Urothelium cell line (cell line): ENCODE data around the gene RNF141.

Experiments
- DNase-seq: peaks from one replicate; pipeline ENCODE4 v3.0.0; 2011; ENCODE audit warnings: low spot score, mixed read lengths
- FAIRE-seq: peaks from 2 replicates; lab custom pipeline; 2011; peaks lifted over from hg19 to GRCh38; lab: Jason Lieb, UNC

The RNF141 gene, protein sequence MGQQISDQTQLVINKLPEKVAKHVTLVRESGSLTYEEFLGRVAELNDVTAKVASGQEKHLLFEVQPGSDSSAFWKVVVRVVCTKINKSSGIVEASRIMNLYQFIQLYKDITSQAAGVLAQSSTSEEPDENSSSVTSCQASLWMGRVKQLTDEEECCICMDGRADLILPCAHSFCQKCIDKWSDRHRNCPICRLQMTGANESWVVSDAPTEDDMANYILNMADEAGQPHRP

DNA sequence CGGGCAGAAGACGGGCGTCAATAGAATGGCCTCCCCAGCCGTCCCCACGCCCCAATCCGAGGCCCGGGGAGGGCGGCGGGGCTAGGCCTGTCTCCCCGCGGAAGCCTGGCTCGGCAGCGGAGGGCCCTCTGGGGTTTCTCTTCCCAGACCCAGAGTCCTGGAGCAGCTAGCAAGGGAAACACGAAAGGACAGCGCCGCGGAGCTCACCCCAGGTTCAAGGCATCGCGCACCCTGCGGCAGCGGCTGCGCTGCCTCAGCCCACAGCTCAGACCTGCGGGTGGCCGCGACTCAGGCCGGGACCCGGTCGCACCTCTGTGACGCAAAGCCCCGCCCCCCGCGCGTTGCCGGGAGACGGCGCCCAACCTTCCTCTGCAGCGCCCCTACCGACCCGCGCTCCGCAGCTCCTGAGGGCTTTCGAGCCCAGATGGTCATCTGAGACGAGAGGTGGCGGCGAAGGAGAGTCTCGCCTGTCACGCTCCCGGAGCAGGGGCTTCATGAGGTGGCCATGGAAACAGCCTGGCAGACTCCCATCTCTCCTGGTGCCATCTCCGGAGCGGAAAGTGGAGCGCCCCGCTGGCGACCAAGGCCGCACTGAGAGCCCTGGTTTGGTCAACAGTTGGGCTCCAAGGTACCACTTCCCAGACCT is at the start of gene RNF141:
RNF141 (minus strand) TSS at position 273 of the 646 bp plus-strand sequence. CDS start 7,029 bp downstream, outside the sequence.
- DNase-seq (peak; percentile 97), FAIRE-seq (no peak)

DNA sequence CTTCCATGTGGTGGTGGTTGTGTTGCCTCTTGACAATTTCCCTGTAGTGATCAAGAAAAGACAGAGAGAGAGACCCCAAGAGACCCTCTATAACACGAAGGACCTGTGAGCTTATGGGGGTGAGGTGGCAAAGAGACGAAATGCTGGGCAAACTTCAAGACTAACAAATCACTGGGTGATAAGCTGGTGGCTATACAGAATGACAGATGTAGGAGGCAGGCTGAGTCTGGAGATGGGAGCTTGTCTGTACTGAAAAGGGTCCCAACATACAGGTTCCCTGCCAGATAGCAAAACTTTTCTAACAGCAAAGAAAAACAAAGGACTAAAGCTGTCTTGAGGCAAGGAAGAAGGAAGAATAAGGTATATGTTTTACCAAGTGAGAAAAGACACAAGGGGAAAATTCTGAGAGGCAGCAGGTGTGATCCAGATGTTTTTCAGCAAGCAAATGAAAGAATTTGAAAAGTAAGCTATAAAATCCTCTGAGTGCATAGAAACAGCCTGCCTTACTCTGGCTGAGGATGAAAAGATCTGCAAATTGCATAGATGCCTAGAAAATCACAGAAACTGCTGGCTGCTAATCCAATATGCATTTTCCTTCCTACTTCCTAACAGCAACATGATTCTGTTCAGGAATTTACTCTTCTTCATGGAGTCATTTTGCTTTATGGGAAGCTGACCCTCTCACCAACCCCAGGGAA is 49.4 kb upstream of the RNF141 start:
- FAIRE-seq (no peak), DNase-seq (no peak)

DNA sequence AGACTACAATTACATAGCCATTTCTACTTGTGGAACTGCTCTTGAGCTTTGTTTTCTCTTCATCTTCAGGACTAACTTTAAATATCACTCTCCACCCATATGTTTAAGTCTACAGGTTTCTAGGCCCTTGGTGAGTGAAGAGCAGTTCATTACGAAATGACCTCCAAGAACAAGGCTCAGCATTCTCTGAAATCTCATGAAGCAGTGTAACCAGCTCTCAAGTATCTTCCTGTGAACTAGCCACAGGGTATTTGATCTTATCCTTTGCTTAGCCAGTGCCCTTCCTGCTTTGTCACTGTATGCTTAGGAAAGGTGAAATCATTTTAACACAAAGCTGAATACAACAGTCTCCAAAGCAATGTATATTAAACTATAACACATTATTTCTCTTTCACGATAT is 47.9 kb upstream of the RNF141 start:
- DNase-seq, result no peak

DNA sequence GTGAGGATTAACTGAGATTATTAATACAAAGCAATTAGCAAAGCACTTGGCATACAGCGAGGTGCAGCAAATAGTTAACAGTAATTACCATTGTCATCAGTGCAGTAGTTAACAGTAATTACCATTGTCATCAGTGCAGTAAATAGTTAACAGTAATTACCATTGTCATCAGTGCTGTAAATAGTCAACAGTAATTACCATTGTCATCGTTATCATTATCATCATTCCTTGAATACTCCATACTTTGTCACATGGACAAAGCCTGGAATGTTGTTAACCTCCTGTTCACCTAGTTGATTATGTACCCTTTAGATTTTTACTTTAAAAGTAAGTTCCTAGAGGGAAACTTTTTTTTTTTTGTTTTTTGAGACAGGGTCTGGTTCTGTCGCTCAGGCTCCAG is 47.0 kb upstream of the RNF141 start:
- FAIRE-seq (no peak), DNase-seq (no peak)

More for the DNA sequence above, 47.9 kb upstream of the RNF141 start:
- FAIRE-seq, result no peak

DNA sequence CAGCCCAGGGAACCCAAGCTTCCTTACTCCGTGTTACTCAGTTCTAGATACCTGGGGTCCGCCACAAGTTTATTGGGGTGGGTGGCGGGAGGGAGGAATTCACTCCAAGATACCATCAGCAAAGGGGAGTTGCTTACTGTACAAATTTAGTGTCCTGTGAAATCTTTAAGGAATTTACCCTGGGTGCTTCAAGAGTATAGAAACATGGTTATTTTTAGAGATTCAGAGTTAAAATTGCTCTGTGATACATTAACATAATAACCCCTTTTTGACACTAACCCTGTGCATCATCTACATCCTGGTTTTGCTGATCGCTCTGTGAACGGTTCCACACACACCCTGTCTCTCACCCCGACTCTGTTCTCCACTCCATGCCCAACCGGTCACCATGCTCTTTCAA is 46.4 kb upstream of the RNF141 start:
- DNase-seq (no peak), FAIRE-seq (no peak)

DNA sequence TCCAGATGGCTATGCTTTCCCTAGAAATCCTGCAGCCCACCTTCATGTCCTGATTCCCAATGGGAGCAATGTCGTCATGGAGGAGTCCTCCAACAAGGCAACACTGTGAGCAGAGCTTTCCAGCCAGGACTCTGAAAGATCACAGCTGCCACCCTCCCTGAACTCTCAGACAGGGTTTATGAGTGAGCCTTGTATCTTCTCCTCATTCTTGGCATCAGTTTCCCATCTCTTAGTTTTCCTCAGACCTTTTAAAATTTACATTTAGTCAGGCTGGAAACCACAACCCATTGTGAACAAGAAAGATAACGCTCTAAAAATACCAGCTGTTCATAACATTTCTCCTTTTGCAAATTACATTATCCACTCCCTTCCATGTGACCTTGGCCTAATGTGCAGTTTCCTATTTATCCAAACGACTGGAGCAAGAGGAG is 43.1 kb upstream of the RNF141 start:
- DNase-seq, result no peak
- no peak for FAIRE-seq

DNA sequence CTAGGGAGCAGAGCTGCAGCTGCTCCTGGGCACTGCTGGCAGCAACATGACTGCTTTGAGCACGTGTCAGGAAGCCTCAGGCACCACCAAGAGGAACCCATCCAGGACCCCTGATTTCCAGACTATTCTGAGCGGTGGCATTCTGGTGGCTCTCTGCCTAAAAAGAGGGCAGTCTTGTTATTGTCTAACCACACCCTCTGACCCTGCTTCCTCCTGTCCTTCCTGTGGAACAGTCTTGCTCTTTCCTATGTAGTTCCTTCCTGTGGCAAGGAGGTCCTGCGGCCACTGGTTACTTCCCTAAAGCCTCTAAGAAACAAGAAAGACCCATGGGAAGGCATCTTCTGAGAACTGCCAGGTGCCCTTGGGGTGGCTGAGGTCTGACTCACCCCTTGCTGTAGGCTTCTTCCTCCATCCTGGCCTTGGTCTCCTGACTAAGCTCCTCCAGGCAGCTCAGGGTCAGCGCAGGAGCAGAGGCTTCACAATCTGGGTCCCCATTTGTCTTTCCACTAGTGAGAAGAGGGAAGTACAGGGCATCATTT is 40.6 kb upstream of the RNF141 start:
- FAIRE-seq (no peak), DNase-seq (no peak)

DNA sequence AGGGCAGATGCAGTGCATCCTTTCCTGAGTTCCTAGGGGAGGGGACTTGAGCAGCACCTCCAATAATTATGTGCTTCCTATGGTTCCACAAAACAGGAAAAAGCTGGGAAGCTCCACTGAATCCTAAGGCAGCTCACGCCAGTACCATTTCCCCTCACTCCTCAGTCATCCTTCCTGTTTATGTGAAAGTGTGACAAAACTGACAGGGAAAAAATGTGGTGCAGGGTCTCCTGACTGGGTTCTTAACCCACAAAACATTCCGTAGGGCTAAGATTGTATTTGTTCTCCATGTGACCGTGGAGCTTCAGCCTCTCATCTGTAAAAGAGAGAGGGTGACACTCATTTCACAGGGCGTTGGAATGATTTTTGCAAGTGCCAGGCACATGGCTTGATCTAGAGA is 39.6 kb upstream of the RNF141 start:
- DNase-seq (no peak), FAIRE-seq (no peak)

DNA sequence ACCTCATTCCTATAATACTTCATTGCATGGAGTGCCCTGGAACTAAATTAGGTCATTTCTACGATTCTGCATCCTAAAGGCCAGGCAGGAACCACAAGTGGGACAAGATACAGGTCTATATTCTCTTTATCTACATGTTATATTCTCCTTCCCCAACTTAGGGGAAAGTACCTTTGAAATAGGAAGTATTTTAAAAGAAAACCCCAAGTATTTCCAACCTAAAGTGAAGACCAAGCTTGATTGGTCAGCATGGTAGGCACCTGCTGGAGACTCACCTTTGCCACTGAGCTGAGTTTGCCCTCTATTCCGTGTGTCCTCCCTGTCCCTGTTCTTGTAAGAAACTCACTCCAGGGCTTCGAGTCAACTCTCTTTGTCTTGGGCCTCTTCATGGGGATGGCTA is 38.7 kb upstream of the RNF141 start:
- FAIRE-seq (no peak), DNase-seq (no peak)

DNA sequence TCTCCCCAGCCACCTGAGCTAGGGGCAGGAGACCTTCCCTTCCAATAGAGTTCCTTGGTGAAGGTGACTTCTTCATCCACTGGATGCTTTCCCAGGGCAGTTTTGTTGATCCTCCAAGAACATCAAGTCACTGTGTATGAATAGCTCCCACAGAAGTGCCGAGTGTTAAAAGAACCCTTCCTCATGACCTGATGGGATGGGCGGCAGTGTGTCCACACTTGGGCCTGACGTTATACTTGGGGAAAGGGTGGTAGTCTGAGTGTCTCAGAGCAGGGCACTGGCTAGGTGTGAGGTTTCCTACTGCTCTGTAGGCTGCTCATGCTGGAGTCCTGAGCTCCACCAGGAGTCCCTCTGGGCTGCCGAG is 35.0 kb upstream of the RNF141 start:
- DNase-seq (no peak), FAIRE-seq (no peak)

DNA sequence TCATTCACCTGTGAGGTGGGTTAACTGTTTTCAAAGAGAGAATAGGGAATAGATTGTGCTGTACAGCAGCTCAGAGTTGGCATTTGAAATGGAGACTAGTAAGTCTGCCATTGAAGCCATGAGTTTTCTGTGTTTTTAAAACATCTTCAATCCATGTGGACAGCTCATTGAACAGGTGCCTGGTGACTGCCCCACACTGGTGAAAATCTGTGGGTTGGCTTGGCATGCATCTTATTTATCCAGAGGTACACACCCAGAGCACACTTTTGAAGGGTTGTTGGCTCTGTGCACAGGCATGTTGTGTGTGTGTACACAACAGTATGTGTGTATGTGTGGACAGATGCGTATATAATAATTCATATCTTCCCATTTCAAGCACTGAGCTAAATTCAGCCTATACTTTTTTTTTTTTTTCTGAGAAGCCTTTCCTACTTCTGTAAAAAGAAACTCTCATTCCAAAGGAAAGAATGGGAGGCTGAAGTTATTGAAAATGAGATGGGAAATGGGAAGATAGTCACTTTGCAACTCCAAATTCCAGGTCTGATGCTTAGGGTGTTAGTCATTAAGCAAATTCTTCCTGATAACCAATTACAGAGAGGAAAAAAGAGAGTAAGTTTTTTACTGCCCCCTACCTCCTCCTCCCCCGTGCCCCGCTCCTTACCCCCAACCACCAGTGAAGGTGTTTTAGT is 34.5 kb upstream of the RNF141 start:
- DNase-seq (no peak), FAIRE-seq (no peak)

DNA sequence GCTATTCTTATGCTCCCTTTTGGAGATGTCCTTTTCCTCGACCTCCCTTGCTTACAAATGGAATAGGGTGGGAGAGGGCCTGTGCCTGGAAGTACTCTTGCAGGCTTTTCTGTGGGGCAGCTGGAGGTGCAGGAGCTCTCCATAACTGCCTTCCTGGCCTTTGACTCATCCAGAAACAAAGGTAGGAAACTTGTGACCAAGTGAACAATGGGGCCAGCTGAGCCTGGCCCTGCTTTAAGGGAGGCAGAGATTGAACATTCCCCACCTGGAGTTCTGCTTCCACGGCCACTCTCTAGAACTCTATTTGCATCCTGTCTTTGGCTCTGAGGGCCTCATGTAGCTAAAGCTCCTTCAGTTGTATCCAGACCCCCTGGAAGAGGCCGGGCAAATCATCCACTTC is 32.6 kb upstream of the RNF141 start:
- no peak for DNase-seq
- FAIRE-seq, result no peak

DNA sequence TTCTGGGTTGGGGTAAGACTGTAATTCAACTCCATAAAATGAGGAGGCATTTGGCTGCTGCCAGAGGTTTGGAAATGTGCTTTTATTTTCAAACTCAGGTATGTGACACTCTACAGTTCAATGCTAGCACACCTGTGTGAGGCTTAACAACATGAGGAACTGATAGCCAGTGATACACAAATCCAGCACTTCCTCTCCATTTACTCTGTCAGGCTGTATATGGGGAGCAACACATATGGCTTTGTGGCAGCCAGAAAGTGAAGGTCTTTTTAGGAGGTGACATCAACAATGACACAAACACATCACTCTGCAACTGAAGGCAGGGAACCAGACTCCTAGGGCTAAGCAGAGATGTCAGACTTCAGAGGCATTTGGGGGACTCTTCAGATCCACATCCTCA is 32.0 kb upstream of the RNF141 start:
- FAIRE-seq, result no peak
- no peak for DNase-seq

DNA sequence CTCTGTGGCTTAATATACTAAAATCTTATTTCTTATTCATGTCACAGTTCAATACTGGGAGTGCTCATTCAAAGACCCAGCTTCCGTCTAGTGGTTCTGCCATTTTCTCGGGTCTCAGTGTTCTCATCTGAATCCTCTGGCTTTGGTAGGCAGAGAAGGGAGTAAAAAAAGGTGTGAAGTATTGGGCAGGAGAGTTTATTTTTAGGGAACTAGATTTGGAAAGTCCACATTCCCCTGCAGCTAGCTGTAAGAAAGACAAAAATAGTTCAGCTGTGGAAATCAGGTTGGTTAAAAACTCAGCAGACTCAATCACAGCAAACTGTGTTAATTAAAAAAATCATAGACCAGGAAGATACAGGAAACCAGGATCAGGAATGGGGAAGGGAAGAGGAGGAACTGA is 31.5 kb upstream of the RNF141 start:
- no peak for DNase-seq
- no peak for FAIRE-seq

DNA sequence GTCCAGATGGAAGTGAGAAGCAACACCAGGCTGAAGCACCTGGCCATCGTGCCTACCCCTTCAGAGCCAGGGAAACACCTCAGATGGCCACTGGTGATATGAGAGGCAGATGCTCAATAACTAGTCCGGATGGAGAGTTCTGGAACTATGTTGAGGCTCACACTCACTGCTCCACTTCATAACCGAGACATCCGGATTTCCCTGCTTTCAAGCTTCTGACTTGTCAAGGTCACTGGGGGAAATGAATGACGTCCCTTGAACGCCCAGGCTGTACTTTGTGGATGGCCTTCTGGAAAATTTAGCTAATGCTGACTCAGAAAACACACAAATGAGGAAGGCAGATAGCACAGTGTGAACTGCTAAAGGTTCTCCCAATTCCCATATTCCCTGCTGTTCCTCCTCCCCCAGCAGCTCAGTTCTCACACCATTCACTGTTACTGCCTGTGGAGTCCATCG is 27.5 kb upstream of the RNF141 start, which contains the start of gene LYVE1:
LYVE1 (minus strand) TSS at position 180 of the 456 bp plus-strand sequence; CDS start at position 47, 133 bp downstream.
- no peak for DNase-seq
- no peak for FAIRE-seq

DNA sequence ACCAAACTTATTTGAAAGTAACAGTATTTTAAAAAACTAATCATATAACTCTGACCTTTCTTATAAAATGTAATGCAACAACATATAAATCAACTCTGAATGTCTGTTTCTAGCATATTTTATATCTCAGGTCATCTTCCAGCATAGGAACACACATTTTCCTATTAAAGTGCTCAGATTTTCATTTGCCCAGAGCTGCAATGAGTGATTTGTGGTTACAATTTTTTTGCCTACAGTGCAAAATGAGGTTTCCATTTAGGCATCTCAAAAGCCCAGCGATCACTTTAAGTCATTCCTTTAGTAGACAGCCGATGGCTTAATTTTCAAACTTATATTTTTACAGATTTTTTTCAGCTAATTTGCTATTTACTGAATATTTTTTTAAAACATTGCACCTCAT is 26.5 kb upstream of the RNF141 start:
- no peak for DNase-seq
- no peak for FAIRE-seq

DNA sequence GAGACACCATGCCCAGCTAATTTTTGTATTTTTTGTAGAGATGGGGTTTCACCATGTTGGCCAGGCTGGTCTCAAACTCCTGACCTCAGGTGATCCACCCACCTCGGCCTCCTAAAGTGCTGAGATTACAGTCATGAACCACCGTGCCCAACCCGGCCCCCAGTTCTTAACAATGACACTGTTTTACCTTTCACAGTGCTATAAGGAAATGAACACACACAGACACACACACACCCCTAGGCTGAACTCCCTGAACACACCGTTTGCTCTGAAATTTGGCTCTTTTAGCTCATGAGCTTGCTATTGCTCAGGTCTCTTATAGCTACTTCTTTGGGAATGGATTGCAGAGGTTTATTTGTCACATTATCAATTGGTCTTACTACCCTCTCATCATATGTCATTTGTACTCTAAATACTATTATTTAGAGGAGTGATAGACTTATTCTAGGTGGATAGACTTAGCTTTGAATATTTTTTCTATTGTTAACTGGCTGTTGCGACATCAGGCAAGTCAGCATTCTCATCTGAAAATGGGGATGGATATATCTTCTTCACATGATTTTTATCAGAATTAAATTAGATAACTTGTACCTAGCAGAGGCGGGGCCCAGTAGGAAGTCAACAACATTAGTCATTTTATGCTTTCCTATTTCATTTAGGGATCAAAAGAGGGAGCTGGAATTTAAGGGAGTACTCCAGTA is 25.4 kb upstream of the RNF141 start:
- DNase-seq (no peak), FAIRE-seq (no peak)

DNA sequence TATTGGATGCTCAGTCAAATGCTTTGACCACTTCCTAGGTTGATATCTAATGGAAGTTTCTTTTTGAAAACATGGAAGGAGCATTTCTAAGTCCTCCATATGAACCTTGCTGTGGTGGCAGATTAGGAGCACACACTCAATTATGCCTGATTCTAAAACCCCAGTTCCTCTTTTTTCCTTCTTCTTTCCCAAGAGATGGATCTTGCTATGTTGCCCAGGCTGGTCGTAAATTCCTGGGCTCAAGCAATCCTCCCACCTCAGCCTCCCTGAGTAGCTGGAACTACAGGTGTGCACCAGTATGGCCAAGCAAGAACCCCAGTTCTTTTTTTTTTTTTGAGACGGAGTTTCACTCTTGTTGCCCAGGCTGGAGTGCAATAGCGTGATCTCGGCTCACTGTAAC is 24.5 kb upstream of the RNF141 start:
- no peak for FAIRE-seq
- DNase-seq, result no peak

DNA sequence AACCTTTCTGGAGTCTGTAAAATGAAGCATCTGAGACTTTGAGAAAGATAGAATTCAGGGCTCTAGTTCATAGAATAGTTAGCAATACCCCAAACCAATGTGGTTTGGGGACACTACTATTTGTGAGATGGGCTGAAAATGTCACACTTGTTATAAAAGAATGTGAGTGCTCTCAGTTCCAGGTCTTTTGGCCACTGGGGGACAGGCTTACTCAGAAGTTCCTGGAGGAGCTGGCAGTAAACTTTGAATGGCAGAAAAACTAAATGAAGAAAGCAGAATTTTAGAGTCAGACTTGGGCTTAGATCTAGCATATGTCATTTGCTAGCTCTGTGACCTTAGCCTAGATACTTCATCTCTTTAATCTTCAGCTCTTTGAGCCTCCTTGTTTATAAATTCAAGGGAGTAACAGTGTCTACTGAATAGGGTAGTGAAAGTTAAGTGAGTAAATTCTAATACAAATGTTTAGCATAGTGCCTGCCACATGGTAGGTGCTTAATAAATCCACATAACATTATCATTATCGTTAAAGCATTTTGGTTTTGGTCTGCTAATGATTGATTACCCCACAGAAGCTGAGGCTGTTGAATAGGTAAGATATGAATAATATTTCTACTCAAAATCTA is 23.8 kb upstream of the RNF141 start:
- DNase-seq, result no peak
- no peak for FAIRE-seq

DNA sequence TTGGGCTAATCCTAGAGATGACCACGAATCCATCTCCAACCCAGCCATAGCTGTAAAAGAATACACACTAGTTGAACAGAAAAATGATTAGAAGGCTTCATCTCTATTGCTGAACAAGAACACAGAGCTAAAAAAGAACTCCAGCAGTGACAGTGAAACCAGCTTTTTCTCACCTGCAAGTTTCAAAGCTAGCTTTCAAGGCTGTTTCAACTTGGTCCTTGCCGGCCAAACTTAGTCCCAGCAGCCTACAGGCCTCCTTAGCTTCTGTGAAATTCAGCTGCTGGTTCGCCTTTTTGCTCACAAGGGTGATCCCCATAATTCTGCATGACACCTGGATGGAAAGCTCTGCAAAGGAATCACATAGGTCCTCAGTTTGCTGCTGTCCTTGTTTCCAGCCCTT is 23.0 kb upstream of the RNF141 start:
- FAIRE-seq (no peak), DNase-seq (no peak)
